HG02852 (cell line): ENCODE measurements around the gene E2F4.

ENCODE experiments used
- ATAC-seq: cut with Tn5 transposase; IDR thresholded peaks from one replicate; pipeline ENCODE4 v1.9.1; 2021; ENCODE audit warnings: mild to moderate bottlenecking, moderate library complexity; ENCODE audit not compliant: unreplicated experiment

The E2F4 gene

GRCh38 chr16:67157106-67157748 lies 34.7 kb upstream of the E2F4 start:
- ATAC-seq = no peak

- no peak for ATAC-seq
Measured at GRCh38 chr16:67157892-67158635, 33.9 kb upstream of the E2F4 start.

- ATAC-seq = peak; percentile 34
Measured at GRCh38 chr16:67158637-67159600, 33.0 kb upstream of the E2F4 start.

GRCh38 chr16:67161595-67162058 lies 30.3 kb upstream of the E2F4 start:
- no peak for ATAC-seq

- ATAC-seq = no peak
Measured at GRCh38 chr16:67162506-67163163, 29.3 kb upstream of the E2F4 start.

- no peak for ATAC-seq
Measured at GRCh38 chr16:67163164-67163998, 28.6 kb upstream of the E2F4 start.

- no peak for ATAC-seq
Measured at GRCh38 chr16:67163999-67164558, 27.9 kb upstream of the E2F4 start.

- ATAC-seq = no peak
Measured at GRCh38 chr16:67164599-67165061, 27.3 kb upstream of the E2F4 start, which contains the start of gene HSF4. TSS of gene HSF4 (plus strand) at chr16:67164745. CDS start at chr16:67164812, 67 bp downstream.

- ATAC-seq = no peak
Measured at GRCh38 chr16:67165121-67166078, 26.6 kb upstream of the E2F4 start.

GRCh38 chr16:67166110-67166547 lies 25.8 kb upstream of the E2F4 start:
- ATAC-seq = no peak

GRCh38 chr16:67166598-67167168 lies 25.3 kb upstream of the E2F4 start:
- no peak for ATAC-seq

- no peak for ATAC-seq
Measured at GRCh38 chr16:67167588-67167987, 24.4 kb upstream of the E2F4 start.

- ATAC-seq = no peak
Measured at GRCh38 chr16:67169011-67169451, 22.9 kb upstream of the E2F4 start.

GRCh38 chr16:67169642-67170167 lies 22.2 kb upstream of the E2F4 start:
- no peak for ATAC-seq

GRCh38 chr16:67170168-67170948 lies 21.6 kb upstream of the E2F4 start, which contains the start of gene NOL3:
TSS of gene NOL3 (plus strand) at chr16:67170538.
- peak; percentile 38 for ATAC-seq

GRCh38 chr16:67170949-67171649 lies 20.9 kb upstream of the E2F4 start:
- ATAC-seq = no peak
